GM23338 (cell line): ENCODE measurements around the gene GRK7.

Source experiments
- CREB1 ChIP-seq: fragments of 250-450 bp; sonication (Bioruptor Pico); IDR thresholded peaks from 2 replicates; pipeline ENCODE4 v1.5.0; 2020; ENCODE audit warnings: low read depth, mild to moderate bottlenecking, moderate library complexity
- EZH2 ChIP-seq: fragments of 200-600 bp; sonication (generic); IDR thresholded peaks from one replicate; pipeline ENCODE4 v1.8.0; 2017; ENCODE audit warnings: antibody characterized with exemption, mild to moderate bottlenecking, low read depth; ENCODE audit not compliant: unreplicated experiment
- EZH2phosphoT487 ChIP-seq: fragments of 200-600 bp; sonication (generic); IDR thresholded peaks from one replicate; pipeline ENCODE4 v1.8.1; 2018; ENCODE audit warnings: antibody characterized with exemption; ENCODE audit not compliant: unreplicated experiment
- JUNB ChIP-seq: IDR thresholded peaks from one replicate; pipeline ENCODE4 v1.6.1; 2016; ENCODE audit warnings: antibody characterized with exemption; ENCODE audit not compliant: unreplicated experiment
- POLR2AphosphoS5 ChIP-seq: IDR thresholded peaks from 2 replicates; pipeline ENCODE4 v1.6.1; 2016; ENCODE audit warnings: antibody characterized with exemption, low read depth
- STAT1 ChIP-seq: IDR thresholded peaks from one replicate; pipeline ENCODE4 v1.6.1; 2016; ENCODE audit warnings: antibody characterized with exemption; ENCODE audit not compliant: unreplicated experiment
- ZNF114 ChIP-seq: fragments of 250-450 bp; sonication (Bioruptor Pico); IDR thresholded peaks from 2 replicates; pipeline ENCODE4 v1.5.0; 2020; ENCODE audit warnings: mild to moderate bottlenecking, moderate library complexity
- TF ChIP-seq, protein P1 (sequence below), 2 experiments: fragments of 200-600 bp in 1 of 2; sonication (generic) in 1 of 2; conservative IDR thresholded peaks; 2 replicates each; pipeline versions ENCODE4 v1.5.1 to v1.6.1; 2016 to 2017; ENCODE audit warnings: antibody characterized with exemption in 2 of 2, low read depth in 2 of 2, mild to moderate bottlenecking in 2 of 2, moderate library complexity in 1 of 2
- TF ChIP-seq, protein P2 (sequence below): IDR thresholded peaks from one replicate; pipeline ENCODE4 v1.6.1; 2018; ENCODE audit warnings: antibody characterized with exemption; ENCODE audit not compliant: unreplicated experiment

DNA sequence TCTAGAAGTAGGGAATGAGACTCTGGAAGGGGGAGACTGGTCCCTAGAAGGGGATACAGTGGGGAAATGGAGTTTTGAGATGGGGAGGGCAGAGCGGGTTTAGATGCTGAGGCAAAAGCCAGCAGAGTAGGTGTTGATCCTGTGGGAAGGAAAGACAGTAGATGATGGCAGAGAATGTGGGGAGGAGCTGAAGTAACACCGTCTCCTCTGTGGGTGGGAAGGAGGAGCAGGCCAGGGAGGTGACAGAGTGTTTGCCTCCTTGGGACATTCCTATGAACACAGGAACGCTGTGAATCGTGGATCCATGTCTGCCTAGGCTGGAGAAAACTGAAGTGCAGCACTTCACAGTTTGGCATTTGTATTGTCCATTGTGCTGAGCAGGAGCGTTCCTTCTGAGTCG is 20.4 kb downstream of the GRK7 start:
- TF ChIP-seq, protein P1, sequence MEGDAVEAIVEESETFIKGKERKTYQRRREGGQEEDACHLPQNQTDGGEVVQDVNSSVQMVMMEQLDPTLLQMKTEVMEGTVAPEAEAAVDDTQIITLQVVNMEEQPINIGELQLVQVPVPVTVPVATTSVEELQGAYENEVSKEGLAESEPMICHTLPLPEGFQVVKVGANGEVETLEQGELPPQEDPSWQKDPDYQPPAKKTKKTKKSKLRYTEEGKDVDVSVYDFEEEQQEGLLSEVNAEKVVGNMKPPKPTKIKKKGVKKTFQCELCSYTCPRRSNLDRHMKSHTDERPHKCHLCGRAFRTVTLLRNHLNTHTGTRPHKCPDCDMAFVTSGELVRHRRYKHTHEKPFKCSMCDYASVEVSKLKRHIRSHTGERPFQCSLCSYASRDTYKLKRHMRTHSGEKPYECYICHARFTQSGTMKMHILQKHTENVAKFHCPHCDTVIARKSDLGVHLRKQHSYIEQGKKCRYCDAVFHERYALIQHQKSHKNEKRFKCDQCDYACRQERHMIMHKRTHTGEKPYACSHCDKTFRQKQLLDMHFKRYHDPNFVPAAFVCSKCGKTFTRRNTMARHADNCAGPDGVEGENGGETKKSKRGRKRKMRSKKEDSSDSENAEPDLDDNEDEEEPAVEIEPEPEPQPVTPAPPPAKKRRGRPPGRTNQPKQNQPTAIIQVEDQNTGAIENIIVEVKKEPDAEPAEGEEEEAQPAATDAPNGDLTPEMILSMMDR (conservative IDR thresholded peaks at IDR 0.05; ENCODE audit: low read depth in 2 of 2), result no peak
- no peak for TF ChIP-seq EZH2
- TF ChIP-seq JUNB, result no peak
- TF ChIP-seq EZH2phosphoT487, result no peak
- TF ChIP-seq, protein P2, sequence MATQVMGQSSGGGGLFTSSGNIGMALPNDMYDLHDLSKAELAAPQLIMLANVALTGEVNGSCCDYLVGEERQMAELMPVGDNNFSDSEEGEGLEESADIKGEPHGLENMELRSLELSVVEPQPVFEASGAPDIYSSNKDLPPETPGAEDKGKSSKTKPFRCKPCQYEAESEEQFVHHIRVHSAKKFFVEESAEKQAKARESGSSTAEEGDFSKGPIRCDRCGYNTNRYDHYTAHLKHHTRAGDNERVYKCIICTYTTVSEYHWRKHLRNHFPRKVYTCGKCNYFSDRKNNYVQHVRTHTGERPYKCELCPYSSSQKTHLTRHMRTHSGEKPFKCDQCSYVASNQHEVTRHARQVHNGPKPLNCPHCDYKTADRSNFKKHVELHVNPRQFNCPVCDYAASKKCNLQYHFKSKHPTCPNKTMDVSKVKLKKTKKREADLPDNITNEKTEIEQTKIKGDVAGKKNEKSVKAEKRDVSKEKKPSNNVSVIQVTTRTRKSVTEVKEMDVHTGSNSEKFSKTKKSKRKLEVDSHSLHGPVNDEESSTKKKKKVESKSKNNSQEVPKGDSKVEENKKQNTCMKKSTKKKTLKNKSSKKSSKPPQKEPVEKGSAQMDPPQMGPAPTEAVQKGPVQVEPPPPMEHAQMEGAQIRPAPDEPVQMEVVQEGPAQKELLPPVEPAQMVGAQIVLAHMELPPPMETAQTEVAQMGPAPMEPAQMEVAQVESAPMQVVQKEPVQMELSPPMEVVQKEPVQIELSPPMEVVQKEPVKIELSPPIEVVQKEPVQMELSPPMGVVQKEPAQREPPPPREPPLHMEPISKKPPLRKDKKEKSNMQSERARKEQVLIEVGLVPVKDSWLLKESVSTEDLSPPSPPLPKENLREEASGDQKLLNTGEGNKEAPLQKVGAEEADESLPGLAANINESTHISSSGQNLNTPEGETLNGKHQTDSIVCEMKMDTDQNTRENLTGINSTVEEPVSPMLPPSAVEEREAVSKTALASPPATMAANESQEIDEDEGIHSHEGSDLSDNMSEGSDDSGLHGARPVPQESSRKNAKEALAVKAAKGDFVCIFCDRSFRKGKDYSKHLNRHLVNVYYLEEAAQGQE, result no peak
- no peak for TF ChIP-seq POLR2AphosphoS5
- TF ChIP-seq STAT1, result no peak
- TF ChIP-seq CREB1 (CRISPR knock-in tag), result no peak
- TF ChIP-seq ZNF114, result no peak
